Measurements from ENCODE around the gene EFNB2.

GRCh38 chr13:106567474-106568298 lies 32.2 kb upstream of the EFNB2 start, which contains the start of gene ARGLU1:
- no peak for TF ChIP-seq ZNF19 (tag by site-specific recombination; IDR thresholded peaks at IDR 0.05; ENCODE audit: low read depth)
- TF ChIP-seq ZNF830 (tag by site-specific recombination; IDR thresholded peaks at IDR 0.05; ENCODE audit: low read depth) = no peak
- TF ChIP-seq KLF1 (tag by site-specific recombination; IDR thresholded peaks at IDR 0.05) = peak; percentile 25; the same call in 1 of the 2 replicates
- TF ChIP-seq CTCF (tag by site-specific recombination; IDR thresholded peaks at IDR 0.05) = no peak
- TF ChIP-seq GFI1B (tag by site-specific recombination; IDR thresholded peaks at IDR 0.05) = no peak
- TF ChIP-seq ELK4 (IDR thresholded peaks at IDR 0.05; ENCODE audit: borderline replicate concordance, low read depth, low read length) = no peak
- peak; percentile 85 for TF ChIP-seq ZNF76 (tag by site-specific recombination; IDR thresholded peaks at IDR 0.05; ENCODE audit: borderline replicate concordance, low read depth)
- TF ChIP-seq ZSCAN30 (tag by site-specific recombination; IDR thresholded peaks at IDR 0.05) = no peak
